HepG2 (cell line): Measurements from ENCODE around the gene GPHN. TPM values are rescaled to one million over a fixed set of nuclear protein-coding genes. Genes with fewer than 3 reads are reported as not detected.

Experiments
- FOXA3 ChIP-seq: IDR thresholded peaks from 2 replicates; pipeline ENCODE4 v1.6.1; 2016; ENCODE audit warnings: missing genetic modification reagents, missing compliant biosample characterization
- GFI1 ChIP-seq: sonication (generic); formaldehyde crosslinking; IDR thresholded peaks from 2 replicates; pipeline ENCODE4 v1.5.0; 2020; ENCODE audit warnings: missing genetic modification reagents, mild to moderate bottlenecking, borderline replicate concordance
- HMG20A ChIP-seq: IDR thresholded peaks from 2 replicates; pipeline ENCODE4 v1.6.1; 2016; ENCODE audit warnings: borderline replicate concordance
- JUNB ChIP-seq: sonication (generic); formaldehyde crosslinking; IDR thresholded peaks from 2 replicates; pipeline ENCODE4 v1.8.0; 2022; ENCODE audit warnings: missing genetic modification reagents, mild to moderate bottlenecking, borderline replicate concordance
- KLF6 ChIP-seq: IDR thresholded peaks from 2 replicates; pipeline ENCODE4 v1.8.0; 2016; ENCODE audit warnings: missing biosample characterization, missing genetic modification reagents
- MYC ChIP-seq: sonication (generic); formaldehyde crosslinking; IDR thresholded peaks from 2 replicates; pipeline ENCODE4 v1.9.0; 2021; ENCODE audit warnings: missing genetic modification reagents, borderline replicate concordance
- MYNN ChIP-seq: sonication (generic); formaldehyde crosslinking; IDR thresholded peaks from 2 replicates; pipeline ENCODE4 v1.4.0; 2020; ENCODE audit warnings: mild to moderate bottlenecking, low read depth, missing genetic modification reagents
- PHF21A ChIP-seq: sonication (generic); formaldehyde crosslinking; IDR thresholded peaks from 2 replicates; pipeline ENCODE4 v1.5.0; 2020; ENCODE audit warnings: mild to moderate bottlenecking, missing genetic modification reagents
- SALL1 ChIP-seq: sonication (generic); formaldehyde crosslinking; IDR thresholded peaks from 2 replicates; pipeline ENCODE4 v1.8.0; 2022; ENCODE audit warnings: mild to moderate bottlenecking, missing genetic modification reagents
- ZFP62 ChIP-seq: sonication (generic); formaldehyde crosslinking; IDR thresholded peaks from 2 replicates; pipeline ENCODE4 v1.4.0; 2020; ENCODE audit warnings: missing genetic modification reagents
- ZNF598 ChIP-seq: sonication (generic); formaldehyde crosslinking; IDR thresholded peaks from 2 replicates; pipeline ENCODE4 v1.5.1; 2020; ENCODE audit warnings: mild to moderate bottlenecking, missing genetic modification reagents, borderline replicate concordance
- ZNF75D ChIP-seq: sonication (generic); formaldehyde crosslinking; IDR thresholded peaks from 2 replicates; pipeline ENCODE4 v1.8.1; 2023; ENCODE audit warnings: missing genetic modification reagents, mild to moderate bottlenecking, borderline replicate concordance
- polyA plus RNA-seq, 8 experiments: library from polyadenylated mRNA; depleted of rRNA in 3 of 8; stranded (reverse) in 7 of 8; unstranded in 1 of 8; fragments of >200 nt; fragmentation: Illumina TruSeq in 4 of 8; extraction: Trizol in 4 of 8; gene quantifications; 2 replicates each; pipeline versions ENCODE4 v1.2.1 to v1.2.3, GENCODE V29; 2011 to 2016; ENCODE audit warnings: low read depth in 4 of 8, missing spikeins in 1 of 8, mixed read lengths in 1 of 8; ENCODE audit not compliant: insufficient read depth in 1 of 8
- total RNA-seq, 5 experiments: library from RNA; depleted of rRNA; stranded (reverse); fragments of >200 nt; fragmentation: Illumina TruSeq; extraction: Trizol; gene quantifications; 2 replicates each; pipeline ENCODE4 v1.2.3, GENCODE V29; 2016; ENCODE audit warnings: low read depth in 1 of 5
- TF ChIP-seq, protein P1 (sequence below): IDR thresholded peaks from 2 replicates; pipeline ENCODE4 v1.4.0; 2020; ENCODE audit warnings: mild to moderate bottlenecking, missing genetic modification reagents
- TF ChIP-seq, protein P2 (sequence below): IDR thresholded peaks from 2 replicates; pipeline ENCODE4 v1.6.1; 2016; ENCODE audit warnings: control low read depth
- TF ChIP-seq, protein P3 (sequence below): fragments of 450-650 bp; IDR thresholded peaks from 2 replicates; pipeline ENCODE4 v1.6.1; 2016
- TF ChIP-seq, protein P4 (sequence below): sonication (generic); formaldehyde crosslinking; IDR thresholded peaks from 2 replicates; pipeline ENCODE4 v1.4.0; 2020; ENCODE audit warnings: low read depth, mild to moderate bottlenecking, missing genetic modification reagents
- TF ChIP-seq, protein P5 (sequence below): sonication (generic); formaldehyde crosslinking; IDR thresholded peaks from 2 replicates; pipeline ENCODE4 v1.9.0; 2021; ENCODE audit warnings: missing genetic modification reagents, mild to moderate bottlenecking, borderline replicate concordance
- TF ChIP-seq, protein P6 (sequence below): sonication (generic); formaldehyde crosslinking; IDR thresholded peaks from 2 replicates; pipeline ENCODE4 v1.8.0; 2022; ENCODE audit warnings: mild to moderate bottlenecking, missing genetic modification reagents, moderate library complexity

GPHN gene
- total and polyA plus RNA-seq, 2 of the 13 experiments (the other 11 are each of a cell fraction or from before 2014, with no cell fraction given) = 12.7 to 19.2 TPM

DNA sequence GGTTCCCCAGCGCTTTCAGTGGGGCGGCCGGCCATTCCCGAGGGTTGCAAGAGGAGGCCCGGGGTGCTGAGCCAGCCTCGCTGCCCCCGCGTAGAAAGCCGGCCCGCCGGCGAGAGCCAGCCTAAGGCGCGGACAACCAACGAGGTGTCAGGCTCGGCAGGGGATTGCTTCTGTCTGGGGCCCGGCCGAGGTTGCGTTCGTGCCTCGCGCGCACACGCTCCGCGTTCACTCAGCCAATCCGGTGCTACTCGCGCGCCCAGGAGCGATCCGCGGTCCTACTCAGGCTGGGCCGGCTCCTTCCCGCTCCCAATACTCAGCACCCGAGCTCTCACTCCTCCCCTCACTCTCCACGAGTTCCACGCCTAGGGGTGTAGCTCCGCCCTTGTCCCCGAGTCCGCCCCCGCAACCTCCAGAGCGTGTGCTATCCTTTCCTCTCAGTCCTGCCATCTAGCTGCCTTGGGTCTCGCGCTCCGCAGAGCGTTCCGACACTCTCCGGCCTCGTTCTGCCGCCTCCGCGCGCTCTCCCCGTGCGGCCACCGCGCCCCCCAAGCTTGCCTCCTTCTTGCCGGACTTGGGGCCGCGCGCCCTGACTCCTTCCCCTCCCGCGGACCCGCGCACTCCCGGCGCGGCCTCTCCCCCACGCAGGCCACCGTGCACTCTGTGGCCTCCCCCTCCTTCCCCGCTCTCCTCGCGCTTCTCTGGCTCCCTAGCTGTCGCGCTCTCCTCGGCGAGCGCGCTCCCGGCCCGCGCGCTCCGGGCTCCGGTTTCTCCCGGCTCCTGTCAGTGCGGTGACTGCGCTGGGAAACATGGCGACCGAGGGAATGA lies at the start of gene GPHN (continued):
- TF ChIP-seq, protein P1, sequence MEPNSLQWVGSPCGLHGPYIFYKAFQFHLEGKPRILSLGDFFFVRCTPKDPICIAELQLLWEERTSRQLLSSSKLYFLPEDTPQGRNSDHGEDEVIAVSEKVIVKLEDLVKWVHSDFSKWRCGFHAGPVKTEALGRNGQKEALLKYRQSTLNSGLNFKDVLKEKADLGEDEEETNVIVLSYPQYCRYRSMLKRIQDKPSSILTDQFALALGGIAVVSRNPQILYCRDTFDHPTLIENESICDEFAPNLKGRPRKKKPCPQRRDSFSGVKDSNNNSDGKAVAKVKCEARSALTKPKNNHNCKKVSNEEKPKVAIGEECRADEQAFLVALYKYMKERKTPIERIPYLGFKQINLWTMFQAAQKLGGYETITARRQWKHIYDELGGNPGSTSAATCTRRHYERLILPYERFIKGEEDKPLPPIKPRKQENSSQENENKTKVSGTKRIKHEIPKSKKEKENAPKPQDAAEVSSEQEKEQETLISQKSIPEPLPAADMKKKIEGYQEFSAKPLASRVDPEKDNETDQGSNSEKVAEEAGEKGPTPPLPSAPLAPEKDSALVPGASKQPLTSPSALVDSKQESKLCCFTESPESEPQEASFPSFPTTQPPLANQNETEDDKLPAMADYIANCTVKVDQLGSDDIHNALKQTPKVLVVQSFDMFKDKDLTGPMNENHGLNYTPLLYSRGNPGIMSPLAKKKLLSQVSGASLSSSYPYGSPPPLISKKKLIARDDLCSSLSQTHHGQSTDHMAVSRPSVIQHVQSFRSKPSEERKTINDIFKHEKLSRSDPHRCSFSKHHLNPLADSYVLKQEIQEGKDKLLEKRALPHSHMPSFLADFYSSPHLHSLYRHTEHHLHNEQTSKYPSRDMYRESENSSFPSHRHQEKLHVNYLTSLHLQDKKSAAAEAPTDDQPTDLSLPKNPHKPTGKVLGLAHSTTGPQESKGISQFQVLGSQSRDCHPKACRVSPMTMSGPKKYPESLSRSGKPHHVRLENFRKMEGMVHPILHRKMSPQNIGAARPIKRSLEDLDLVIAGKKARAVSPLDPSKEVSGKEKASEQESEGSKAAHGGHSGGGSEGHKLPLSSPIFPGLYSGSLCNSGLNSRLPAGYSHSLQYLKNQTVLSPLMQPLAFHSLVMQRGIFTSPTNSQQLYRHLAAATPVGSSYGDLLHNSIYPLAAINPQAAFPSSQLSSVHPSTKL (CRISPR knock-in tag) = peak; percentile 45; the same call in 1 of the 2 replicates
- TF ChIP-seq, protein P2, sequence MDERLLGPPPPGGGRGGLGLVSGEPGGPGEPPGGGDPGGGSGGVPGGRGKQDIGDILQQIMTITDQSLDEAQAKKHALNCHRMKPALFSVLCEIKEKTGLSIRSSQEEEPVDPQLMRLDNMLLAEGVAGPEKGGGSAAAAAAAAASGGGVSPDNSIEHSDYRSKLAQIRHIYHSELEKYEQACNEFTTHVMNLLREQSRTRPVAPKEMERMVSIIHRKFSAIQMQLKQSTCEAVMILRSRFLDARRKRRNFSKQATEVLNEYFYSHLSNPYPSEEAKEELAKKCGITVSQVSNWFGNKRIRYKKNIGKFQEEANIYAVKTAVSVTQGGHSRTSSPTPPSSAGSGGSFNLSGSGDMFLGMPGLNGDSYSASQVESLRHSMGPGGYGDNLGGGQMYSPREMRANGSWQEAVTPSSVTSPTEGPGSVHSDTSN (CRISPR knock-in tag) = no peak; the same call in 1 of the 2 replicates
- TF ChIP-seq, protein P3, sequence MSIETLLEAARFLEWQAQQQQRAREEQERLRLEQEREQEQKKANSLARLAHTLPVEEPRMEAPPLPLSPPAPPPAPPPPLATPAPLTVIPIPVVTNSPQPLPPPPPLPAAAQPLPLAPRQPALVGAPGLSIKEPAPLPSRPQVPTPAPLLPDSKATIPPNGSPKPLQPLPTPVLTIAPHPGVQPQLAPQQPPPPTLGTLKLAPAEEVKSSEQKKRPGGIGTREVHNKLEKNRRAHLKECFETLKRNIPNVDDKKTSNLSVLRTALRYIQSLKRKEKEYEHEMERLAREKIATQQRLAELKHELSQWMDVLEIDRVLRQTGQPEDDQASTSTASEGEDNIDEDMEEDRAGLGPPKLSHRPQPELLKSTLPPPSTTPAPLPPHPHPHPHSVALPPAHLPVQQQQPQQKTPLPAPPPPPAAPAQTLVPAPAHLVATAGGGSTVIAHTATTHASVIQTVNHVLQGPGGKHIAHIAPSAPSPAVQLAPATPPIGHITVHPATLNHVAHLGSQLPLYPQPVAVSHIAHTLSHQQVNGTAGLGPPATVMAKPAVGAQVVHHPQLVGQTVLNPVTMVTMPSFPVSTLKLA = peak; percentile 73
- TF ChIP-seq, protein P4, sequence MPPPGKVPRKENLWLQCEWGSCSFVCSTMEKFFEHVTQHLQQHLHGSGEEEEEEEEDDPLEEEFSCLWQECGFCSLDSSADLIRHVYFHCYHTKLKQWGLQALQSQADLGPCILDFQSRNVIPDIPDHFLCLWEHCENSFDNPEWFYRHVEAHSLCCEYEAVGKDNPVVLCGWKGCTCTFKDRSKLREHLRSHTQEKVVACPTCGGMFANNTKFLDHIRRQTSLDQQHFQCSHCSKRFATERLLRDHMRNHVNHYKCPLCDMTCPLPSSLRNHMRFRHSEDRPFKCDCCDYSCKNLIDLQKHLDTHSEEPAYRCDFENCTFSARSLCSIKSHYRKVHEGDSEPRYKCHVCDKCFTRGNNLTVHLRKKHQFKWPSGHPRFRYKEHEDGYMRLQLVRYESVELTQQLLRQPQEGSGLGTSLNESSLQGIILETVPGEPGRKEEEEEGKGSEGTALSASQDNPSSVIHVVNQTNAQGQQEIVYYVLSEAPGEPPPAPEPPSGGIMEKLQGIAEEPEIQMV = no peak
- TF ChIP-seq, protein P5, sequence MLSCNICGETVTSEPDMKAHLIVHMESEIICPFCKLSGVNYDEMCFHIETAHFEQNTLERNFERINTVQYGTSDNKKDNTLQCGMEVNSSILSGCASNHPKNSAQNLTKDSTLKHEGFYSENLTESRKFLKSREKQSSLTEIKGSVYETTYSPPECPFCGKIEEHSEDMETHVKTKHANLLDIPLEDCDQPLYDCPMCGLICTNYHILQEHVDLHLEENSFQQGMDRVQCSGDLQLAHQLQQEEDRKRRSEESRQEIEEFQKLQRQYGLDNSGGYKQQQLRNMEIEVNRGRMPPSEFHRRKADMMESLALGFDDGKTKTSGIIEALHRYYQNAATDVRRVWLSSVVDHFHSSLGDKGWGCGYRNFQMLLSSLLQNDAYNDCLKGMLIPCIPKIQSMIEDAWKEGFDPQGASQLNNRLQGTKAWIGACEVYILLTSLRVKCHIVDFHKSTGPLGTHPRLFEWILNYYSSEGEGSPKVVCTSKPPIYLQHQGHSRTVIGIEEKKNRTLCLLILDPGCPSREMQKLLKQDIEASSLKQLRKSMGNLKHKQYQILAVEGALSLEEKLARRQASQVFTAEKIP (CRISPR knock-in tag) = no peak
- TF ChIP-seq ZNF75D (CRISPR knock-in tag) (no peak), MYC (CRISPR knock-in tag) (peak; percentile 91), KLF6 (CRISPR knock-in tag) (no peak; the same call in 1 of the 2 replicates), ZNF598 (CRISPR knock-in tag) (no peak; the same call in 1 of the 2 replicates), PHF21A (CRISPR knock-in tag) (peak; percentile 91), JUNB (no peak), MYNN (no peak), SALL1 (CRISPR knock-in tag) (peak; percentile 85; the same call in 1 of the 2 replicates), GFI1 (CRISPR knock-in tag) (peak; percentile 65; the same call in 1 of the 2 replicates), ZFP62 (CRISPR knock-in tag) (no peak), FOXA3 (CRISPR knock-in tag) (peak; percentile 56; the same call in 1 of the 2 replicates), HMG20A (CRISPR knock-in tag) (no peak)
- TF ChIP-seq, protein P6, sequence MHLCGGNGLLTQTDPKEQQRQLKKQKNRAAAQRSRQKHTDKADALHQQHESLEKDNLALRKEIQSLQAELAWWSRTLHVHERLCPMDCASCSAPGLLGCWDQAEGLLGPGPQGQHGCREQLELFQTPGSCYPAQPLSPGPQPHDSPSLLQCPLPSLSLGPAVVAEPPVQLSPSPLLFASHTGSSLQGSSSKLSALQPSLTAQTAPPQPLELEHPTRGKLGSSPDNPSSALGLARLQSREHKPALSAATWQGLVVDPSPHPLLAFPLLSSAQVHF (CRISPR knock-in tag) = 0 out of 2 replicates have a peak, but pooled peaks have one; percentile 87
